ENCODE data around the gene ZIK1. TPM values are rescaled to one million over a fixed set of nuclear protein-coding genes. Genes with fewer than 3 reads are reported as not detected.

Gene ZIK1
- total and polyA plus RNA-seq, 2 donors (not counting 3 experiments of a cell fraction or from before 2014, with no cell fraction given) = 0.79 to 2.4 TPM

- Histone ChIP-seq H3K4me1 (ENCODE audit: control insufficient read depth, extremely low read depth, insufficient read depth, low read length) (peaks cover 3% of the 10 kb centered on the region), H3K79me2 (ENCODE audit: control insufficient read depth, insufficient read depth, low read length) (no peaks in the 10 kb centered on the region), H3K9ac (replicated peaks; ENCODE audit: extremely low read depth, insufficient read depth, low read length) (no peak overlapping the region), H3K9me3 (replicated peaks; ENCODE audit: control insufficient read depth, insufficient read depth, low read length) (peaks cover 2% of the 10 kb centered on the region), H3K9me1 (replicated peaks; ENCODE audit: control insufficient read depth, extremely low read depth, insufficient read depth, low read length) (no peaks in the 10 kb centered on the region), H3K36me3 (ENCODE audit: control insufficient read depth in 2 of 2, extremely low read depth in 1 of 2, insufficient read depth in 2 of 2, low read length in 2 of 2) (no peaks in the 10 kb centered on the region), H4K20me1 (replicated peaks; ENCODE audit: control insufficient read depth, extremely low read depth, insufficient read depth, low read length) (no peaks in the 10 kb centered on the region), H3K27me3 (ENCODE audit: control insufficient read depth in 2 of 2, insufficient read depth in 2 of 2, low read length in 2 of 2) (no peaks in the 10 kb centered on the region), H3K27ac (ENCODE audit: insufficient read depth, low read depth, low read length) (no peak overlapping the region), H2AFZ (ENCODE audit: low read depth, low read length) (peak overlapping the region; percentile 54), H3K4me3 (replicated peaks in 1 of 3; ENCODE audit: insufficient read depth in 1 of 3, low read depth in 1 of 3, low read length in 3 of 3) (no peak overlapping the region), H3K4me2 (ENCODE audit: insufficient read depth, low read length) (no peak overlapping the region)
- intact Hi-C loops (cut with micrococcal nuclease) (no loop called here), dilution Hi-C loops (cut with MboI; ENCODE audit: extremely low pct_ligation_motif_present, low sequenced_read_pairs) (no loop called here)
- ChIA-PET POLR2A (no interaction called here), CTCF (no interaction called here)
- DNase-seq (ENCODE audit: low read depth, low spot score) = no peak
- no peak for FAIRE-seq
- TF ChIP-seq MYC (IDR thresholded peaks at IDR 0.05; ENCODE audit: low read depth, low read length) (no peak), CTCF (IDR thresholded peaks at IDR 0.05; ENCODE audit: extremely low read depth in 1 of 2, insufficient read depth in 1 of 2, low read depth in 1 of 2, low read length in 2 of 2) (no peak), POLR2A (IDR thresholded peaks at IDR 0.05; ENCODE audit: low read depth, low read length) (no peak), GATA2 (IDR thresholded peaks at IDR 0.05; ENCODE audit: insufficient read depth, insufficient read length, low read depth, low read length) (no peak), EZH2 (IDR thresholded peaks at IDR 0.05; ENCODE audit: borderline replicate concordance, low read depth, low read length, severe bottlenecking) (no peak), MAX (IDR thresholded peaks at IDR 0.05; ENCODE audit: insufficient read depth, insufficient read length) (no peak), POLR2AphosphoS5 (IDR thresholded peaks at IDR 0.05; ENCODE audit: insufficient read depth, low read depth, low read length) (no peak), JUN (IDR thresholded peaks at IDR 0.05; ENCODE audit: borderline replicate concordance, insufficient read depth, insufficient read length, low read depth) (no peak), FOS (IDR thresholded peaks at IDR 0.05; ENCODE audit: borderline replicate concordance, insufficient read depth, low read length) (no peak)
- BruUV-seq (replicated peaks) = no TSS peak
These were observed 833 bp upstream of the ZIK1 start for GRCh38 chr19:57583104-57583520.
